ENCODE data around the gene LAMA2. TPM values are rescaled to one million over a fixed set of nuclear protein-coding genes. Genes with fewer than 3 reads are reported as not detected.

The LAMA2 gene
- polyA plus RNA-seq, 3 donors, result not detected

GRCh38 chr6:129312880-129313279 is 429.9 kb downstream of the LAMA2 start:
- H3K36me3 ChIP-seq (replicated peaks in 1 of 2; ENCODE audit: control insufficient read depth in 1 of 2, insufficient read depth in 2 of 2, low read length in 2 of 2), result no peaks in the 10 kb centered on the region
- no peak overlapping the region for H2AFZ ChIP-seq (ENCODE audit: insufficient read depth, low read depth, low read length, poor library complexity, severe bottlenecking)
- H3K9ac ChIP-seq (ENCODE audit: insufficient read depth, low read length, poor library complexity, severe bottlenecking), result no peak overlapping the region
- no peak overlapping the region for H3K4me3 ChIP-seq (replicated peaks in 1 of 3; ENCODE audit: low read depth in 2 of 3, low read length in 3 of 3)
- DNase-seq, result no peak
- peaks cover 0 to 4% of the 10 kb centered on the region in 2 donors for H3K9me3 ChIP-seq (replicated peaks in 1 of 2; ENCODE audit: control insufficient read depth in 1 of 2, insufficient read depth in 1 of 2, low read length in 2 of 2)
- TF ChIP-seq, protein P1, sequence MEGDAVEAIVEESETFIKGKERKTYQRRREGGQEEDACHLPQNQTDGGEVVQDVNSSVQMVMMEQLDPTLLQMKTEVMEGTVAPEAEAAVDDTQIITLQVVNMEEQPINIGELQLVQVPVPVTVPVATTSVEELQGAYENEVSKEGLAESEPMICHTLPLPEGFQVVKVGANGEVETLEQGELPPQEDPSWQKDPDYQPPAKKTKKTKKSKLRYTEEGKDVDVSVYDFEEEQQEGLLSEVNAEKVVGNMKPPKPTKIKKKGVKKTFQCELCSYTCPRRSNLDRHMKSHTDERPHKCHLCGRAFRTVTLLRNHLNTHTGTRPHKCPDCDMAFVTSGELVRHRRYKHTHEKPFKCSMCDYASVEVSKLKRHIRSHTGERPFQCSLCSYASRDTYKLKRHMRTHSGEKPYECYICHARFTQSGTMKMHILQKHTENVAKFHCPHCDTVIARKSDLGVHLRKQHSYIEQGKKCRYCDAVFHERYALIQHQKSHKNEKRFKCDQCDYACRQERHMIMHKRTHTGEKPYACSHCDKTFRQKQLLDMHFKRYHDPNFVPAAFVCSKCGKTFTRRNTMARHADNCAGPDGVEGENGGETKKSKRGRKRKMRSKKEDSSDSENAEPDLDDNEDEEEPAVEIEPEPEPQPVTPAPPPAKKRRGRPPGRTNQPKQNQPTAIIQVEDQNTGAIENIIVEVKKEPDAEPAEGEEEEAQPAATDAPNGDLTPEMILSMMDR (IDR thresholded peaks at IDR 0.05), result no peak
- Mint-ChIP-seq H3K4me3 (no peak overlapping the region), H3K27me3 (ENCODE audit: low read depth in 3 of 3) (peaks cover 0 to 1% (median 0%) of the 10 kb centered on the region in 3 donors), H3K36me3 (no peaks in the 10 kb centered on the region), H3K9me3 (peaks cover 2 to 10% (median 4%) of the 10 kb centered on the region in 7 donors), H3K27ac (no peak overlapping the region), H3K4me1 (no peaks in the 10 kb centered on the region)
- 71% methylated on average over 2 of the region's 3 CpGs for WGBS (ENCODE audit: insufficient coverage)
- intact Hi-C loops (cut with micrococcal nuclease), result no loop called here
- no peaks in the 10 kb centered on the region for H3K27me3 ChIP-seq (ENCODE audit: control insufficient read depth in 2 of 2, insufficient read depth in 2 of 2, low read length in 2 of 2)
- no peak overlapping the region for H3K27ac ChIP-seq (ENCODE audit: low read depth in 1 of 2, low read length in 2 of 2)
- H3K4me1 ChIP-seq (ENCODE audit: control insufficient read depth in 1 of 2, insufficient read depth in 2 of 2, low read length in 2 of 2), result no peaks in the 10 kb centered on the region
- no peaks in the 10 kb centered on the region for H3K79me2 ChIP-seq (ENCODE audit: insufficient read depth, low read length)
- H3K4me2 ChIP-seq (replicated peaks; ENCODE audit: extremely low read depth, low read length, poor library complexity, severe bottlenecking), result no peak overlapping the region
- no peaks in the 10 kb centered on the region for H4K20me1 ChIP-seq (ENCODE audit: insufficient read depth, low read length)

GRCh38 chr6:129314575-129314974 is 431.6 kb downstream of the LAMA2 start:
- H4K20me1 ChIP-seq (ENCODE audit: insufficient read depth, low read length), result no peaks in the 10 kb centered on the region
- peak overlapping the region in 1 of 7 donors; percentile 53 for H3K27ac Mint-ChIP-seq

More at GRCh38 chr6:129314575-129314974, 431.6 kb downstream of the LAMA2 start:
- DNase-seq, result no peak
- Histone ChIP-seq H3K4me3 (replicated peaks in 1 of 3; ENCODE audit: low read depth in 2 of 3, low read length in 3 of 3) (no peak overlapping the region), H3K79me2 (ENCODE audit: insufficient read depth, low read length) (no peaks in the 10 kb centered on the region), H3K9me3 (replicated peaks in 1 of 2; ENCODE audit: control insufficient read depth in 1 of 2, insufficient read depth in 1 of 2, low read length in 2 of 2) (peaks cover 0 to 4% of the 10 kb centered on the region in 2 donors), H3K9ac (ENCODE audit: insufficient read depth, low read length, poor library complexity, severe bottlenecking) (no peak overlapping the region), H3K4me1 (ENCODE audit: control insufficient read depth in 1 of 2, insufficient read depth in 2 of 2, low read length in 2 of 2) (no peaks in the 10 kb centered on the region), H3K36me3 (replicated peaks in 1 of 2; ENCODE audit: control insufficient read depth in 1 of 2, insufficient read depth in 2 of 2, low read length in 2 of 2) (no peaks in the 10 kb centered on the region), H2AFZ (ENCODE audit: insufficient read depth, low read depth, low read length, poor library complexity, severe bottlenecking) (no peak overlapping the region), H3K27ac (ENCODE audit: low read depth in 1 of 2, low read length in 2 of 2) (no peak overlapping the region), H3K4me2 (replicated peaks; ENCODE audit: extremely low read depth, low read length, poor library complexity, severe bottlenecking) (no peak overlapping the region), H3K27me3 (ENCODE audit: control insufficient read depth in 2 of 2, insufficient read depth in 2 of 2, low read length in 2 of 2) (no peaks in the 10 kb centered on the region)
- Mint-ChIP-seq H3K36me3 (no peaks in the 10 kb centered on the region), H3K4me3 (no peak overlapping the region), H3K27me3 (ENCODE audit: low read depth in 3 of 3) (peaks cover 0 to 1% (median 0%) of the 10 kb centered on the region in 3 donors), H3K4me1 (no peaks in the 10 kb centered on the region), H3K9me3 (peaks cover 2 to 10% (median 4%) of the 10 kb centered on the region in 7 donors)
- TF ChIP-seq, protein P1 (IDR thresholded peaks at IDR 0.05), result no peak
- WGBS (ENCODE audit: insufficient coverage), result 88% methylated on average over 6 of the region's 9 CpGs
- intact Hi-C loops (cut with micrococcal nuclease), result no loop called here
